Endodermal cell (in vitro differentiated cells): ENCODE measurements around the gene DYNC1I1. TPM values are rescaled to one million over a fixed set of nuclear protein-coding genes. Genes with fewer than 3 reads are reported as not detected.

Experiments used
- DNase-seq: peaks from one replicate; pipeline ENCODE4 v3.0.0-alpha.2; 2017
- H3K27ac ChIP-seq: 2 replicates; pipeline ENCODE4 v1.5.1; 2013; ENCODE audit warnings: mild to moderate bottlenecking, low read depth, low read length, moderate library complexity
- H3K27me3 ChIP-seq: 2 replicates; pipeline ENCODE4 v1.6.1; 2013; ENCODE audit warnings: mild to moderate bottlenecking, low read length, moderate library complexity; ENCODE audit not compliant: insufficient read depth, control insufficient read depth, poor library complexity, severe bottlenecking
- H3K36me3 ChIP-seq: 2 replicates; pipeline ENCODE4 v1.7.0; 2013; ENCODE audit warnings: mild to moderate bottlenecking, low read length, moderate library complexity; ENCODE audit not compliant: control insufficient read depth, insufficient read depth
- H3K4me1 ChIP-seq: one replicate; pipeline ENCODE4 v1.7.0; 2013; ENCODE audit warnings: low read length; ENCODE audit not compliant: control insufficient read depth, insufficient read depth
- H3K4me3 ChIP-seq: 2 replicates; pipeline ENCODE4 v1.5.1; 2013; ENCODE audit warnings: mild to moderate bottlenecking, low read length, moderate library complexity
- H3K9ac ChIP-seq: 2 replicates; pipeline ENCODE4 v1.6.1; 2013; ENCODE audit warnings: mild to moderate bottlenecking, low read length, moderate library complexity; ENCODE audit not compliant: poor library complexity, severe bottlenecking; ENCODE audit errors: extremely low read depth
- H3K9me3 ChIP-seq: 2 replicates; pipeline ENCODE4 v1.6.1; 2013; ENCODE audit warnings: mild to moderate bottlenecking, low read length, moderate library complexity; ENCODE audit not compliant: control insufficient read depth
- H3K27ac Mint-ChIP-seq: 2 replicates; pipeline ENCODE4 v1.8.0; 2020; ENCODE audit warnings: mixed read lengths
- H3K27me3 Mint-ChIP-seq: 2 replicates; pipeline ENCODE4 v1.8.0; 2021; ENCODE audit warnings: mild to moderate bottlenecking, mixed read lengths; ENCODE audit not compliant: insufficient read depth
- H3K36me3 Mint-ChIP-seq: 2 replicates; pipeline ENCODE4 v1.8.0; 2020; ENCODE audit warnings: low read depth, mixed read lengths
- H3K4me1 Mint-ChIP-seq: 2 replicates; pipeline ENCODE4 v1.8.0; 2020; ENCODE audit warnings: mixed read lengths
- H3K4me3 Mint-ChIP-seq: 2 replicates; pipeline ENCODE4 v1.8.0; 2020; ENCODE audit warnings: mild to moderate bottlenecking, moderate library complexity, mixed read lengths
- H3K9me3 Mint-ChIP-seq: 2 replicates; pipeline ENCODE4 v1.8.0; 2020; ENCODE audit warnings: mild to moderate bottlenecking, mixed read lengths
- WGBS, 2 experiments: methylation state at CpG; one replicate each; pipeline versions ENCODE4 v1.1.5 to v1.1.7; 2013; ENCODE audit warnings: missing lambda C conversion rate in 2 of 2, mixed read lengths in 1 of 2; ENCODE audit not compliant: insufficient coverage in 1 of 2, insufficient read length in 1 of 2; 5-methylcytosine and 5-hydroxymethylcytosine counted together
- total RNA-seq, 2 donors: library from RNA; stranded (reverse); fragmentation: NEBNext Ultra II Directional in 1 of 2; extraction: Animal tissue kit (Norgen Biotek cat#: 25700) in 1 of 2; gene quantifications; 2 replicates in 1 of 2; 3 replicates in 1 of 2; pipeline ENCODE4 v1.2.1, GENCODE V29; 2021
- TF ChIP-seq, protein P1 (sequence below): fragments of 200-600 bp; sonication (generic); conservative IDR thresholded peaks from 2 replicates; pipeline ENCODE4 v1.5.0; 2021; ENCODE audit warnings: antibody characterized with exemption, mild to moderate bottlenecking

The DYNC1I1 gene
- total RNA-seq, 2 donors from 2014 or later: 6.5 to 7.2 TPM

DNA sequence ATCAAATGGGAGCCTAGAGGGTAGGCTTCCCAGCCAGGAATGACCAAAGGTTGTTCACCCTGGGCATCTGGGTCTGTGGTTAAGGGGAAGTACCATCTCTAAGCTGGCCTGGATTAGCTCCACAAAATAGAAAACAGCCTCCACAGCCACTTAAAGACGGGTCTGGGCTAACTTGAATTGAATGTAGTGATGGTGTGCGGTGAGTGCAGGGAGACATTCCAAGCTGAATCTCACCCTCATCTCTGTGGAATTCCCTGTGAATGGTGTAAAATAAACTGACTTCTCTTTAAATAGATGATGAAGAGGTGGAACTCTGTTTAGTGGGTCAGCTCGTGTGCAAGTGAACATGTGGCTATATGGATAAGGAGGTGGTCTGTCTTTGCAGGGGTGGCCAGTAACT lies 251.0 kb downstream of the DYNC1I1 start:
- DNase-seq: no peak
- H3K4me1 ChIP-seq: peaks cover under 1% of the 10 kb centered on the region
- no peak overlapping the region for H3K27ac Mint-ChIP-seq
- H3K27me3 Mint-ChIP-seq: no peaks in the 10 kb centered on the region
- WGBS, 2 experiments: 87 to 100% methylated on average over 1 to 3 of the region's 3 CpGs
- no peak overlapping the region for H3K9ac ChIP-seq
- no peaks in the 10 kb centered on the region for H3K27me3 ChIP-seq
- peaks cover 5% of the 10 kb centered on the region for H3K9me3 Mint-ChIP-seq
- H3K27ac ChIP-seq: no peak overlapping the region
- H3K36me3 Mint-ChIP-seq: peaks cover 2% of the 10 kb centered on the region
- no peak overlapping the region for H3K4me3 Mint-ChIP-seq
- peaks cover 4% of the 10 kb centered on the region for H3K9me3 ChIP-seq
- peaks cover 5% of the 10 kb centered on the region for H3K4me1 Mint-ChIP-seq
- TF ChIP-seq, protein P1, sequence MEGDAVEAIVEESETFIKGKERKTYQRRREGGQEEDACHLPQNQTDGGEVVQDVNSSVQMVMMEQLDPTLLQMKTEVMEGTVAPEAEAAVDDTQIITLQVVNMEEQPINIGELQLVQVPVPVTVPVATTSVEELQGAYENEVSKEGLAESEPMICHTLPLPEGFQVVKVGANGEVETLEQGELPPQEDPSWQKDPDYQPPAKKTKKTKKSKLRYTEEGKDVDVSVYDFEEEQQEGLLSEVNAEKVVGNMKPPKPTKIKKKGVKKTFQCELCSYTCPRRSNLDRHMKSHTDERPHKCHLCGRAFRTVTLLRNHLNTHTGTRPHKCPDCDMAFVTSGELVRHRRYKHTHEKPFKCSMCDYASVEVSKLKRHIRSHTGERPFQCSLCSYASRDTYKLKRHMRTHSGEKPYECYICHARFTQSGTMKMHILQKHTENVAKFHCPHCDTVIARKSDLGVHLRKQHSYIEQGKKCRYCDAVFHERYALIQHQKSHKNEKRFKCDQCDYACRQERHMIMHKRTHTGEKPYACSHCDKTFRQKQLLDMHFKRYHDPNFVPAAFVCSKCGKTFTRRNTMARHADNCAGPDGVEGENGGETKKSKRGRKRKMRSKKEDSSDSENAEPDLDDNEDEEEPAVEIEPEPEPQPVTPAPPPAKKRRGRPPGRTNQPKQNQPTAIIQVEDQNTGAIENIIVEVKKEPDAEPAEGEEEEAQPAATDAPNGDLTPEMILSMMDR: no peak
- H3K36me3 ChIP-seq: no peaks in the 10 kb centered on the region
- no peak overlapping the region for H3K4me3 ChIP-seq

DNA sequence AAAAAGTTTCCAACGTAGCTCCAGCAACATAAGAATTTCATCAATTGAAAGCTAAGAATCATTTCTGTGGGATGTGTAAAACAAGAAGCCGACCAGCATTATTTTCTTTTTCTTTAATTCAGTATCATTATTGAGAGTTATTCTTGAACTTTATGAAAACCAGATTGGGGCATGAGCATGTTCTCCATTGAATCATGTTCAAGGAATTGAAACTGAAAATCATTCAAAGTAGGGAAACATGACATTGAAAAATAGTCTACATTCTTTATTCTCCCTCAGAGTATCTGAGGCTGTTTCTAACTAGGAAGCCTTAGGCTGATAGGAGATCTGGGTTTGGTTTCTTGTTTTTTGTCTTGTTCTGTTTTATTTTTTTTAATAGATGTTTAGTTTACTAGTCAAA lies 253.7 kb downstream of the DYNC1I1 start:
- H3K9ac ChIP-seq: no peak overlapping the region
- H3K27me3 ChIP-seq: no peaks in the 10 kb centered on the region
- no peaks in the 10 kb centered on the region for H3K4me1 ChIP-seq
- H3K4me1 Mint-ChIP-seq: no peaks in the 10 kb centered on the region
- H3K4me3 ChIP-seq: no peak overlapping the region
- H3K9me3 Mint-ChIP-seq: no peaks in the 10 kb centered on the region
- no peaks in the 10 kb centered on the region for H3K9me3 ChIP-seq
- DNase-seq: no peak
- no peaks in the 10 kb centered on the region for H3K27me3 Mint-ChIP-seq
- H3K4me3 Mint-ChIP-seq: no peak overlapping the region
- H3K36me3 Mint-ChIP-seq: no peaks in the 10 kb centered on the region
- H3K27ac Mint-ChIP-seq: no peak overlapping the region
- H3K36me3 ChIP-seq: no peaks in the 10 kb centered on the region
- TF ChIP-seq, protein P1: no peak
- H3K27ac ChIP-seq: no peak overlapping the region
- 83 to 100% methylated on average over 1 to 2 of the region's 2 CpGs for WGBS, 2 experiments

DNA sequence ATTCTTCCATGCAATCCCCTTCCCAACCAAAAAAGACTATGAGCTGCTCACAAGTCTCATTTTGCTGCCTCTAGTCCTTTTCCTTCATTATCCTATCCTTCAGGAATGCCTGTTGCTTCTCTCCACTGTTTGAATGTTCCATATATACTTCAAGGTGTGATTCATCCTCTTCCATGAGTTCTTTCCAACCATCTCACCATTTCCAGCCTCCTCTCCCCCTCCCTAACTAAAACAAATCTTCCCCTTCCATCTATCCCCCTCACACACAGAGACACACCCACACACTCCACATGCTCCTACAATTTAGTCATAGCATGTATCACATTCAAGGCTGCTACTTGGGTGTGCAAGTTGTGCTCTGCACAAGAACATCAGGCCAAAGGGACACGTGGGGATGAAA lies 254.3 kb downstream of the DYNC1I1 start:
- Mint-ChIP-seq H3K4me3 (no peak overlapping the region), H3K27me3 (no peaks in the 10 kb centered on the region), H3K4me1 (no peaks in the 10 kb centered on the region), H3K9me3 (no peaks in the 10 kb centered on the region), H3K27ac (no peak overlapping the region), H3K36me3 (no peaks in the 10 kb centered on the region)
- H3K36me3 ChIP-seq: no peaks in the 10 kb centered on the region
- TF ChIP-seq, protein P1: no peak
- no peak overlapping the region for H3K27ac ChIP-seq
- H3K27me3 ChIP-seq: no peaks in the 10 kb centered on the region
- H3K4me3 ChIP-seq: no peak overlapping the region
- 89 to 91% methylated on average over 1 of the region's 1 CpG for WGBS, 2 experiments
- H3K4me1 ChIP-seq: no peaks in the 10 kb centered on the region
- no peak for DNase-seq
- no peaks in the 10 kb centered on the region for H3K9me3 ChIP-seq
- H3K9ac ChIP-seq: no peak overlapping the region
